Neural cell (in vitro differentiated cells): ENCODE results near the gene SWSAP1. TPM values are rescaled to one million over a fixed set of nuclear protein-coding genes. Genes with fewer than 3 reads are reported as not detected.
A peak's percentile ranks its signal among the peaks of the same experiment; 100 is the strongest.

Experiments used
- H2AFZ ChIP-seq: fragments of 200-600, 300-800 bp; sonication (generic), shearing (Covaris generic); 2 replicates; pipeline ENCODE4 v1.6.0; 2014; ENCODE audit warnings: low read depth, mild to moderate bottlenecking, antibody characterized with exemption, low read length, moderate library complexity
- H3F3A ChIP-seq: fragments of 200-600 bp; shearing (Covaris generic); 2 replicates; pipeline ENCODE4 v1.6.1; 2016; ENCODE audit warnings: mild to moderate bottlenecking, moderate library complexity, mixed read lengths, antibody characterized with exemption, low read length; ENCODE audit not compliant: insufficient read depth, poor library complexity, severe bottlenecking
- H3K27ac ChIP-seq: fragments of 200-600, 300-800 bp; sonication (generic), shearing (Covaris generic); 2 replicates; pipeline ENCODE4 v1.5.1; 2014; ENCODE audit warnings: mild to moderate bottlenecking, low read length, moderate library complexity
- H3K27me3 ChIP-seq: fragments of 300-800, 200-600 bp; sonication (generic), shearing (Covaris generic); 2 replicates; pipeline ENCODE4 v1.6.0; 2014; ENCODE audit warnings: mild to moderate bottlenecking, low read depth, low read length, moderate library complexity; ENCODE audit not compliant: insufficient read depth
- H3K36me3 ChIP-seq: fragments of 300-800, 200-600 bp; sonication (generic), shearing (Covaris generic); 2 replicates; pipeline ENCODE4 v1.5.1; 2014; ENCODE audit warnings: mild to moderate bottlenecking, antibody characterized with exemption, low read length, moderate library complexity; ENCODE audit not compliant: insufficient read depth
- H3K4me2 ChIP-seq: fragments of 300-800, 200-600 bp; sonication (generic), shearing (Covaris generic); 2 replicates; pipeline ENCODE4 v1.6.0; 2014; ENCODE audit warnings: mild to moderate bottlenecking, low read length
- H3K4me3 ChIP-seq: fragments of 300-800, 200-600 bp; sonication (generic), shearing (Covaris generic); 2 replicates; pipeline ENCODE4 v1.5.1; 2014; ENCODE audit warnings: mild to moderate bottlenecking, low read length, moderate library complexity
- H3K79me2 ChIP-seq: fragments of 200-600 bp; shearing (Covaris generic); replicated peaks from 2 replicates; pipeline ENCODE4 v1.6.0; 2014; ENCODE audit warnings: mild to moderate bottlenecking, low read length, moderate library complexity; ENCODE audit not compliant: insufficient read depth
- H3K9ac ChIP-seq: fragments of 300-800, 200-600 bp; sonication (generic), shearing (Covaris generic); 2 replicates; pipeline ENCODE4 v1.6.1; 2016; ENCODE audit warnings: mild to moderate bottlenecking, low read length, mixed read lengths
- H3K9me2 ChIP-seq: fragments of 200-600 bp; shearing (Covaris generic); 2 replicates; pipeline ENCODE4 v1.6.1; 2016; ENCODE audit warnings: mild to moderate bottlenecking, low read length, mixed read lengths; ENCODE audit not compliant: insufficient read depth
- H3K9me3 ChIP-seq: fragments of 200-600, 300-800 bp; sonication (generic), shearing (Covaris generic); 2 replicates; pipeline ENCODE4 v1.6.1; 2016; ENCODE audit warnings: mild to moderate bottlenecking, mixed run types, low read length, moderate library complexity, mixed read lengths
- H4K20me1 ChIP-seq: fragments of 200-600 bp; shearing (Covaris generic); 2 replicates; pipeline ENCODE4 v1.6.1; 2016; ENCODE audit warnings: mild to moderate bottlenecking, mixed run types; ENCODE audit not compliant: insufficient read depth
- CTCF ChIP-seq: fragments of 450-650 bp; IDR thresholded peaks from 2 replicates; pipeline ENCODE4 v1.5.1; 2014; ENCODE audit warnings: antibody characterized with exemption, mild to moderate bottlenecking, moderate library complexity; ENCODE audit not compliant: poor library complexity, severe bottlenecking
- EP300 ChIP-seq: fragments of 450-650 bp; conservative IDR thresholded peaks from 2 replicates; pipeline ENCODE4 v1.6.1; 2014; ENCODE audit warnings: antibody characterized with exemption, mild to moderate bottlenecking, moderate library complexity; ENCODE audit not compliant: poor library complexity, severe bottlenecking
- EZH2 ChIP-seq: fragments of 200-600, 300-800 bp; shearing (Covaris generic), sonication (generic); IDR thresholded peaks from 2 replicates; pipeline ENCODE4 v1.6.1; 2014; ENCODE audit warnings: antibody characterized with exemption, low read length, borderline replicate concordance, mild to moderate bottlenecking; ENCODE audit not compliant: insufficient read depth, poor library complexity, severe bottlenecking
- MXI1 ChIP-seq: fragments of 450-650 bp; conservative IDR thresholded peaks from 2 replicates; pipeline ENCODE4 v1.6.1; 2014; ENCODE audit warnings: antibody characterized with exemption, mild to moderate bottlenecking; ENCODE audit not compliant: poor library complexity, severe bottlenecking
- POLR2AphosphoS5 ChIP-seq: IDR thresholded peaks from 2 replicates; pipeline ENCODE4 v1.6.1; 2012
- RAD21 ChIP-seq: fragments of 450-650 bp; conservative IDR thresholded peaks from 2 replicates; pipeline ENCODE4 v1.6.1; 2014; ENCODE audit warnings: antibody characterized with exemption, mild to moderate bottlenecking, moderate library complexity
- REST ChIP-seq: IDR thresholded peaks from 2 replicates; pipeline ENCODE4 v1.6.1; 2012; ENCODE audit warnings: borderline replicate concordance
- SMC3 ChIP-seq: fragments of 450-650 bp; conservative IDR thresholded peaks from 2 replicates; pipeline ENCODE4 v1.6.1; 2014; ENCODE audit warnings: antibody characterized with exemption, mild to moderate bottlenecking, moderate library complexity; ENCODE audit not compliant: poor library complexity
- TAF1 ChIP-seq: IDR thresholded peaks from 2 replicates; pipeline ENCODE4 v1.6.1; 2012; ENCODE audit warnings: low read depth
- polyA plus RNA-seq: library from polyadenylated mRNA; depleted of rRNA; stranded (reverse); fragments of >200 nt; gene quantifications from 2 replicates; pipeline ENCODE4 v1.2.3, GENCODE V29; 2014

SWSAP1 gene
- polyA plus RNA-seq, 1 donor from 2014 or later: 2.4 TPM

- H3K4me3 ChIP-seq: peak overlapping the region; percentile 55
- H3K9me3 ChIP-seq: no peaks in the 10 kb centered on the region
- H3K79me2 ChIP-seq: no peaks in the 10 kb centered on the region
- no peak overlapping the region for H3K4me2 ChIP-seq
- H3K27ac ChIP-seq: no peak overlapping the region
- no peaks in the 10 kb centered on the region for H4K20me1 ChIP-seq
- H3F3A ChIP-seq: no peaks in the 10 kb centered on the region
- H3K36me3 ChIP-seq: no peaks in the 10 kb centered on the region
- peaks cover 24% of the 10 kb centered on the region for H3K27me3 ChIP-seq
- H2AFZ ChIP-seq: no peak overlapping the region
- no peak overlapping the region for H3K9ac ChIP-seq
- no peak for TF ChIP-seq TAF1
- peak; percentile 45 for TF ChIP-seq CTCF
- TF ChIP-seq EP300: no peak
- no peak for TF ChIP-seq SMC3
- no peak for TF ChIP-seq EZH2
- no peak for TF ChIP-seq MXI1
- no peak for TF ChIP-seq REST
- TF ChIP-seq RAD21: no peak
- no peaks in the 10 kb centered on the region for H3K9me2 ChIP-seq
Measured at GRCh38 chr19:11382898-11383705, 8.6 kb downstream of the SWSAP1 start.

- Histone ChIP-seq H3K27me3 (peaks cover 24% of the 10 kb centered on the region), H3K79me2 (no peaks in the 10 kb centered on the region), H2AFZ (no peak overlapping the region), H3K4me3 (peak overlapping the region; percentile 55), H3K9me2 (no peaks in the 10 kb centered on the region), H3K36me3 (no peaks in the 10 kb centered on the region), H3K4me2 (no peak overlapping the region), H4K20me1 (no peaks in the 10 kb centered on the region), H3K27ac (no peak overlapping the region), H3F3A (no peaks in the 10 kb centered on the region), H3K9ac (no peak overlapping the region), H3K9me3 (no peaks in the 10 kb centered on the region)
- no peak for TF ChIP-seq POLR2AphosphoS5
- no peak for TF ChIP-seq SMC3
- TF ChIP-seq CTCF: no peak
Measured at GRCh38 chr19:11383706-11384048, 9.2 kb downstream of the SWSAP1 start.
